Measurements from ENCODE around the gene GAS7. TPM values are rescaled to one million over a fixed set of nuclear protein-coding genes. Genes with fewer than 3 reads are reported as not detected.

GAS7 gene
- total RNA-seq, 1 experiment from 2014 or later: 12.3 TPM

- Mint-ChIP-seq H3K27ac (no peak overlapping the region), H3K9me3 (peaks cover 40% of the 10 kb centered on the region), H3K4me1 (no peaks in the 10 kb centered on the region), H3K27me3 (ENCODE audit: low read depth) (peaks cover 4% of the 10 kb centered on the region; the same call in 1 of the 2 replicates), H3K36me3 (peaks cover 17% of the 10 kb centered on the region), H3K4me3 (no peak overlapping the region)
- POLR2A ChIA-PET: no interaction called here
- CTCF ChIA-PET: interaction anchor here (4.0 kb wide), 1 partner anchor 9 kb away, joined by 23 read pairs; no protein-coding TSS in a partner anchor
- no peak for TF ChIP-seq OVOL2 (CRISPR knock-in tag; IDR thresholded peaks at IDR 0.05; ENCODE audit: borderline replicate concordance)
- ATAC-seq: no peak
- no peak for DNase-seq (ENCODE audit: low spot score)
Measured at GRCh38 chr17:9880582-9880999, 317.8 kb downstream of the GAS7 start.

- H3K36me3 Mint-ChIP-seq: peaks cover 17% of the 10 kb centered on the region
- H3K9me3 Mint-ChIP-seq: peaks cover 28% of the 10 kb centered on the region
- DNase-seq (ENCODE audit: low spot score) (no peak), ATAC-seq (no peak)
- ChIA-PET POLR2A (no interaction called here), CTCF (interaction anchor here (0.6 to 4.0 kb wide), 4 partner anchors 11 to 302 kb away, joined by 3 to 23 read pairs (median 4); no protein-coding TSS in a partner anchor)
- H3K27ac Mint-ChIP-seq: no peak overlapping the region
- H3K27me3 Mint-ChIP-seq (ENCODE audit: low read depth): peaks cover 4% of the 10 kb centered on the region; the same call in 1 of the 2 replicates
- H3K4me3 Mint-ChIP-seq: no peak overlapping the region
- TF ChIP-seq FOXJ3 (CRISPR knock-in tag; IDR thresholded peaks at IDR 0.05; ENCODE audit: borderline replicate concordance): no peak
- TF ChIP-seq JUN (CRISPR knock-in tag; IDR thresholded peaks at IDR 0.05): no peak
- TF ChIP-seq SMAD3 (CRISPR knock-in tag; IDR thresholded peaks at IDR 0.05; ENCODE audit: borderline replicate concordance): no peak
- TF ChIP-seq ZNF219 (CRISPR knock-in tag; IDR thresholded peaks at IDR 0.05; ENCODE audit: borderline replicate concordance): no peak
- no peak for TF ChIP-seq PRRX2 (CRISPR knock-in tag; IDR thresholded peaks at IDR 0.05)
- TF ChIP-seq MLX (CRISPR knock-in tag; IDR thresholded peaks at IDR 0.05): no peak
- TF ChIP-seq HMGA2 (CRISPR knock-in tag; IDR thresholded peaks at IDR 0.05): peak; percentile 98
- H3K4me1 Mint-ChIP-seq: peaks cover 6% of the 10 kb centered on the region
Measured at GRCh38 chr17:9878786-9879525, 319.4 kb downstream of the GAS7 start.

GRCh38 chr17:9878356-9878755 lies 320.1 kb downstream of the GAS7 start:
- Mint-ChIP-seq H3K27ac (no peak overlapping the region), H3K4me3 (no peak overlapping the region), H3K9me3 (peaks cover 22% of the 10 kb centered on the region), H3K36me3 (peaks cover 13% of the 10 kb centered on the region), H3K27me3 (ENCODE audit: low read depth) (peaks cover under 1% of the 10 kb centered on the region; the same call in 1 of the 2 replicates), H3K4me1 (peaks cover 6% of the 10 kb centered on the region)
- no peak for TF ChIP-seq ZBTB21 (CRISPR knock-in tag; IDR thresholded peaks at IDR 0.05; ENCODE audit: borderline replicate concordance)
- no peak for TF ChIP-seq NFE2L1 (CRISPR knock-in tag; IDR thresholded peaks at IDR 0.05)
- TF ChIP-seq TEAD1 (CRISPR knock-in tag; IDR thresholded peaks at IDR 0.05): no peak
- no peak for TF ChIP-seq ZNF121 (CRISPR knock-in tag; IDR thresholded peaks at IDR 0.05)
- TF ChIP-seq ZNF423 (CRISPR knock-in tag; IDR thresholded peaks at IDR 0.05): no peak
- TF ChIP-seq ZNF671 (CRISPR knock-in tag; IDR thresholded peaks at IDR 0.05): no peak
- TF ChIP-seq JUN (CRISPR knock-in tag; IDR thresholded peaks at IDR 0.05): no peak
- DNase-seq (ENCODE audit: low spot score): no peak
- ATAC-seq: no peak
- ChIA-PET POLR2A (no interaction called here), CTCF (interaction anchor here (0.6 to 4.0 kb wide), 4 partner anchors 11 to 301 kb away, joined by 3 to 23 read pairs (median 4); no protein-coding TSS in a partner anchor)

- Mint-ChIP-seq H3K4me1 (peaks cover 6% of the 10 kb centered on the region), H3K27me3 (ENCODE audit: low read depth) (no peaks in the 10 kb centered on the region), H3K4me3 (no peak overlapping the region), H3K27ac (no peak overlapping the region), H3K9me3 (no peaks in the 10 kb centered on the region; the same call in 1 of the 2 replicates), H3K36me3 (no peaks in the 10 kb centered on the region)
- DNase-seq (ENCODE audit: low spot score) (no peak), ATAC-seq (peak; percentile 68)
- CTCF ChIA-PET: interaction anchor here (0.6 to 1.1 kb wide), 3 partner anchors 14 to 262 kb away, joined by 3 to 15 read pairs (median 8); no protein-coding TSS in a partner anchor
- POLR2A ChIA-PET: no interaction called here
- no peak for TF ChIP-seq ZNF219 (CRISPR knock-in tag; IDR thresholded peaks at IDR 0.05; ENCODE audit: borderline replicate concordance)
- no peak for TF ChIP-seq NR3C1 (CRISPR knock-in tag; conservative IDR thresholded peaks at IDR 0.05; ENCODE audit: low read depth)
- TF ChIP-seq NR1H2 (CRISPR knock-in tag; IDR thresholded peaks at IDR 0.05): no peak
- no peak for TF ChIP-seq OVOL2 (CRISPR knock-in tag; IDR thresholded peaks at IDR 0.05; ENCODE audit: borderline replicate concordance)
- no peak for TF ChIP-seq FOXJ3 (CRISPR knock-in tag; IDR thresholded peaks at IDR 0.05; ENCODE audit: borderline replicate concordance)
- no peak for TF ChIP-seq ZNF423 (CRISPR knock-in tag; IDR thresholded peaks at IDR 0.05)
- no peak for TF ChIP-seq TP53 (CRISPR knock-in tag; IDR thresholded peaks at IDR 0.05)
- no peak for TF ChIP-seq AR (CRISPR knock-in tag; IDR thresholded peaks at IDR 0.05)
- TF ChIP-seq ZNF671 (CRISPR knock-in tag; IDR thresholded peaks at IDR 0.05): no peak
- no peak for TF ChIP-seq ZNF232 (CRISPR knock-in tag; IDR thresholded peaks at IDR 0.05)
- TF ChIP-seq RELA (CRISPR knock-in tag; IDR thresholded peaks at IDR 0.05; ENCODE audit: borderline replicate concordance): no peak
- TF ChIP-seq MLX (CRISPR knock-in tag; IDR thresholded peaks at IDR 0.05): no peak
Measured at GRCh38 chr17:9875441-9875840, 323.0 kb downstream of the GAS7 start.

Data from WTC11 (cell line).